RWPE1 (cell line): Measurements from ENCODE around the gene CCDC188.

Source experiments
- CTCF ChIA-PET: fragments of 350-600 bp; sonication (Branson Sonifier 250); formaldehyde crosslinking; extraction: SDS; loops from one replicate; lab custom pipeline; 2021; lab: Yijun Ruan, JAX
- POLR2A ChIA-PET: fragments of 400-600 bp; formaldehyde crosslinking; extraction: SDS; loops from one replicate; lab custom pipeline; 2020; ENCODE audit warnings: antibody characterized with exemption; ENCODE audit not compliant: low non-redundant PET; lab: Yijun Ruan, JAX
- DNase-seq: peaks from one replicate; pipeline ENCODE4 v3.0.0; 2012; ENCODE audit warnings: low spot score
- H3K27ac ChIP-seq: fragments of 450-650 bp; 2 replicates; pipeline ENCODE4 v1.5.1; 2017
- CTCF ChIP-seq: fragments of 450-650 bp; conservative IDR thresholded peaks from 2 replicates; pipeline ENCODE4 v1.5.1; 2017; ENCODE audit warnings: low read depth, mild to moderate bottlenecking

The CCDC188 gene

GRCh38 chr22:20196094-20196842 is 45.4 kb upstream of the CCDC188 start:
- POLR2A ChIA-PET = no interaction called here
- CTCF ChIA-PET = interaction anchor here (0.6 kb wide), 1 partner anchor 66 kb away, joined by 3 read pairs; no protein-coding TSS in a partner anchor
- TF ChIP-seq CTCF = no peak
- DNase-seq = no peak
- no peak overlapping the region for H3K27ac ChIP-seq

- CTCF ChIA-PET = interaction anchor here (0.6 to 0.7 kb wide), 3 partner anchors 8 to 64 kb away, joined by 3 read pairs; no protein-coding TSS in a partner anchor
- no peak for DNase-seq
- POLR2A ChIA-PET = no interaction called here
- H3K27ac ChIP-seq = no peak overlapping the region
- no peak for TF ChIP-seq CTCF
Measured at GRCh38 chr22:20194681-20195593, 44.1 kb upstream of the CCDC188 start.

GRCh38 chr22:20193761-20194494 is 43.1 kb upstream of the CCDC188 start:
- POLR2A ChIA-PET = no interaction called here
- no peak for TF ChIP-seq CTCF

GRCh38 chr22:20192972-20193760 is 42.3 kb upstream of the CCDC188 start:
- no peak for DNase-seq
- ChIA-PET POLR2A (no interaction called here), CTCF (no interaction called here)
- no peak for TF ChIP-seq CTCF
- no peak overlapping the region for H3K27ac ChIP-seq

More at GRCh38 chr22:20193761-20194494, 43.1 kb upstream of the CCDC188 start:
- H3K27ac ChIP-seq = no peak overlapping the region
- DNase-seq = no peak
- CTCF ChIA-PET = interaction anchor here (0.6 to 0.7 kb wide), 2 partner anchors 9 to 18 kb away, joined by 3 read pairs; no protein-coding TSS in a partner anchor

- ChIA-PET CTCF (no interaction called here), POLR2A (no interaction called here)
- no peak for DNase-seq
- H3K27ac ChIP-seq = no peak overlapping the region
- no peak for TF ChIP-seq CTCF
Measured at GRCh38 chr22:20192293-20192971, 41.6 kb upstream of the CCDC188 start.
